Measurements from ENCODE around the gene SLC18A2. TPM values are rescaled to one million over a fixed set of nuclear protein-coding genes. Genes with fewer than 3 reads are reported as not detected.

Gene SLC18A2
- total RNA-seq, 1 experiment from 2014 or later, result not detected

DNA sequence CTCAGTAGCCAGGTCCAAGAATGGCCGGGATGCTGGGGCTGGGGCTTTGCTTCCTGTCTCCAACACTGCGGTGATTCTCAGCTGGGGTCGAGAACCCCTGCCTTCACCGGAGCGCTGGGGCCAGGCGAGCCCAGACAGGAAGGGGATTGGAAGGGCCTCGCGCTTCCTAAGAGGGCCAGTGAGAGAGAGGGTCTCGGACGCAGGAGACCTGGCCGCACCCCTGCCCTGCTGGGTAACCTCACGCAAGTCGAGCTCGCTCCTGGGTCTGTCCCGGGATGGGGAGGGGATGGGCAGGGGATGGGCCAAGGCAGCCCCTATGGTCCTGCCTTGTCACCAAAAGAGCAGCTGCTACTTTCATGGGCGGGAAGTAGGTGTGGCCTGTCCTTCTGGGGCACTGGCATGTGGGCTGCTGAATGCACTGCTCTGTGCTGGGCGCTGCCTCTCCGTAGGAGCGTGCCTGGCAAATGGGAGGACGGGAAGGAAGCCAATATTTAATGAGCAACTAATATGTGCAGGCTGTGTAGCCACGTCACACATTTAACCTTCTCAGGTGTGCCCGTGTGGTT, 23.6 kb upstream of the SLC18A2 start:
- ChIA-PET POLR2A (interaction anchor here (1.0 kb wide), 1 partner anchor 103 kb away, joined by 3 read pairs; no protein-coding TSS in a partner anchor), CTCF (interaction anchor here (0.5 to 2.7 kb wide), 8 partner anchors 15 to 278 kb away, joined by 3 to 42 read pairs (median 4); no protein-coding TSS in a partner anchor)
- BruUV-seq (replicated peaks), result no TSS peak
- Histone ChIP-seq H3K9me3 (ENCODE audit: control insufficient read depth, insufficient read depth, low read depth, low read length) (0 out of 2 replicates have a peak, but pooled peaks cover 4% of the 10 kb centered on the region), H3K4me3 (ENCODE audit: low read depth in 2 of 2, low read length in 2 of 2) (peak overlapping the region; percentile 53 to 67), H3K27ac (ENCODE audit: low read length) (no peak overlapping the region), H3K36me3 (ENCODE audit: control insufficient read depth, insufficient read depth, low read length) (no peaks in the 10 kb centered on the region), H3K27me3 (ENCODE audit: control insufficient read depth, insufficient read depth, low read length) (peaks cover 29% of the 10 kb centered on the region), H3K4me1 (ENCODE audit: control insufficient read depth, insufficient read depth, low read length) (peaks cover 8% of the 10 kb centered on the region)
- no peak for TF ChIP-seq POLR2AphosphoS5 (IDR thresholded peaks at IDR 0.05; ENCODE audit: low read depth, low read length)
- no peak for TF ChIP-seq SIN3A (IDR thresholded peaks at IDR 0.05; ENCODE audit: borderline replicate concordance, insufficient read depth, low read depth, low read length)
- TF ChIP-seq TCF7L2 (IDR thresholded peaks at IDR 0.05; ENCODE audit: low read depth, low read length), result no peak
- TF ChIP-seq, protein P1, sequence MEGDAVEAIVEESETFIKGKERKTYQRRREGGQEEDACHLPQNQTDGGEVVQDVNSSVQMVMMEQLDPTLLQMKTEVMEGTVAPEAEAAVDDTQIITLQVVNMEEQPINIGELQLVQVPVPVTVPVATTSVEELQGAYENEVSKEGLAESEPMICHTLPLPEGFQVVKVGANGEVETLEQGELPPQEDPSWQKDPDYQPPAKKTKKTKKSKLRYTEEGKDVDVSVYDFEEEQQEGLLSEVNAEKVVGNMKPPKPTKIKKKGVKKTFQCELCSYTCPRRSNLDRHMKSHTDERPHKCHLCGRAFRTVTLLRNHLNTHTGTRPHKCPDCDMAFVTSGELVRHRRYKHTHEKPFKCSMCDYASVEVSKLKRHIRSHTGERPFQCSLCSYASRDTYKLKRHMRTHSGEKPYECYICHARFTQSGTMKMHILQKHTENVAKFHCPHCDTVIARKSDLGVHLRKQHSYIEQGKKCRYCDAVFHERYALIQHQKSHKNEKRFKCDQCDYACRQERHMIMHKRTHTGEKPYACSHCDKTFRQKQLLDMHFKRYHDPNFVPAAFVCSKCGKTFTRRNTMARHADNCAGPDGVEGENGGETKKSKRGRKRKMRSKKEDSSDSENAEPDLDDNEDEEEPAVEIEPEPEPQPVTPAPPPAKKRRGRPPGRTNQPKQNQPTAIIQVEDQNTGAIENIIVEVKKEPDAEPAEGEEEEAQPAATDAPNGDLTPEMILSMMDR (IDR thresholded peaks at IDR 0.05), result no peak
- TF ChIP-seq, protein P2, sequence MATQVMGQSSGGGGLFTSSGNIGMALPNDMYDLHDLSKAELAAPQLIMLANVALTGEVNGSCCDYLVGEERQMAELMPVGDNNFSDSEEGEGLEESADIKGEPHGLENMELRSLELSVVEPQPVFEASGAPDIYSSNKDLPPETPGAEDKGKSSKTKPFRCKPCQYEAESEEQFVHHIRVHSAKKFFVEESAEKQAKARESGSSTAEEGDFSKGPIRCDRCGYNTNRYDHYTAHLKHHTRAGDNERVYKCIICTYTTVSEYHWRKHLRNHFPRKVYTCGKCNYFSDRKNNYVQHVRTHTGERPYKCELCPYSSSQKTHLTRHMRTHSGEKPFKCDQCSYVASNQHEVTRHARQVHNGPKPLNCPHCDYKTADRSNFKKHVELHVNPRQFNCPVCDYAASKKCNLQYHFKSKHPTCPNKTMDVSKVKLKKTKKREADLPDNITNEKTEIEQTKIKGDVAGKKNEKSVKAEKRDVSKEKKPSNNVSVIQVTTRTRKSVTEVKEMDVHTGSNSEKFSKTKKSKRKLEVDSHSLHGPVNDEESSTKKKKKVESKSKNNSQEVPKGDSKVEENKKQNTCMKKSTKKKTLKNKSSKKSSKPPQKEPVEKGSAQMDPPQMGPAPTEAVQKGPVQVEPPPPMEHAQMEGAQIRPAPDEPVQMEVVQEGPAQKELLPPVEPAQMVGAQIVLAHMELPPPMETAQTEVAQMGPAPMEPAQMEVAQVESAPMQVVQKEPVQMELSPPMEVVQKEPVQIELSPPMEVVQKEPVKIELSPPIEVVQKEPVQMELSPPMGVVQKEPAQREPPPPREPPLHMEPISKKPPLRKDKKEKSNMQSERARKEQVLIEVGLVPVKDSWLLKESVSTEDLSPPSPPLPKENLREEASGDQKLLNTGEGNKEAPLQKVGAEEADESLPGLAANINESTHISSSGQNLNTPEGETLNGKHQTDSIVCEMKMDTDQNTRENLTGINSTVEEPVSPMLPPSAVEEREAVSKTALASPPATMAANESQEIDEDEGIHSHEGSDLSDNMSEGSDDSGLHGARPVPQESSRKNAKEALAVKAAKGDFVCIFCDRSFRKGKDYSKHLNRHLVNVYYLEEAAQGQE (IDR thresholded peaks at IDR 0.05; ENCODE audit: insufficient read depth in 1 of 2, low read depth in 2 of 2, low read length in 1 of 2), result no peak
- ATAC-seq (peak; percentile 67), DNase-seq (ENCODE audit: low read depth, low spot score) (no peak)
- intact Hi-C loops (cut with micrococcal nuclease; ENCODE audit: unreplicated experiment), result loop anchor here (2.0 to 5.0 kb wide), 2 partner anchors 104 to 245 kb away; no protein-coding TSS in a partner anchor
- in situ Hi-C loops (cut with HindIII; ENCODE audit: low pct_unique_long_range_greater_than_20kb, low sequenced_read_pairs), result no loop called here

GRCh38 chr10:117218654-117219053, 22.3 kb upstream of the SLC18A2 start:
- ATAC-seq (no peak), DNase-seq (ENCODE audit: low read depth, low spot score) (no peak)
- intact Hi-C loops (cut with micrococcal nuclease; ENCODE audit: unreplicated experiment), result loop anchor here (5.0 kb wide), 1 partner anchor 244 kb away; no protein-coding TSS in a partner anchor
- in situ Hi-C loops (cut with HindIII; ENCODE audit: low pct_unique_long_range_greater_than_20kb, low sequenced_read_pairs), result no loop called here
- POLR2A ChIA-PET, result no interaction called here
- CTCF ChIA-PET, result interaction anchor here (2.7 kb wide), 1 partner anchor 101 kb away, joined by 42 read pairs; no protein-coding TSS in a partner anchor
- Histone ChIP-seq H3K4me1 (ENCODE audit: control insufficient read depth, insufficient read depth, low read length) (peaks cover 8% of the 10 kb centered on the region), H3K27ac (ENCODE audit: low read length) (no peak overlapping the region), H3K4me3 (ENCODE audit: low read depth in 2 of 2, low read length in 2 of 2) (no peak overlapping the region), H3K9me3 (ENCODE audit: control insufficient read depth, insufficient read depth, low read depth, low read length) (no peaks in the 10 kb centered on the region), H3K27me3 (ENCODE audit: control insufficient read depth, insufficient read depth, low read length) (peaks cover 26% of the 10 kb centered on the region), H3K36me3 (ENCODE audit: control insufficient read depth, insufficient read depth, low read length) (no peaks in the 10 kb centered on the region)
- no TSS peak for BruUV-seq (replicated peaks)
- TF ChIP-seq, protein P2 (IDR thresholded peaks at IDR 0.05; ENCODE audit: insufficient read depth in 1 of 2, low read depth in 2 of 2, low read length in 1 of 2), result no peak
- TF ChIP-seq TCF7L2 (IDR thresholded peaks at IDR 0.05; ENCODE audit: low read depth, low read length) (no peak), SIN3A (IDR thresholded peaks at IDR 0.05; ENCODE audit: borderline replicate concordance, insufficient read depth, low read depth, low read length) (no peak), POLR2AphosphoS5 (IDR thresholded peaks at IDR 0.05; ENCODE audit: low read depth, low read length) (no peak)
- TF ChIP-seq, protein P1 (IDR thresholded peaks at IDR 0.05), result no peak
